ENCODE data around the gene TENM3.
A peak's percentile ranks its signal among the peaks of the same experiment; 100 is the strongest.

The TENM3 gene

DNA sequence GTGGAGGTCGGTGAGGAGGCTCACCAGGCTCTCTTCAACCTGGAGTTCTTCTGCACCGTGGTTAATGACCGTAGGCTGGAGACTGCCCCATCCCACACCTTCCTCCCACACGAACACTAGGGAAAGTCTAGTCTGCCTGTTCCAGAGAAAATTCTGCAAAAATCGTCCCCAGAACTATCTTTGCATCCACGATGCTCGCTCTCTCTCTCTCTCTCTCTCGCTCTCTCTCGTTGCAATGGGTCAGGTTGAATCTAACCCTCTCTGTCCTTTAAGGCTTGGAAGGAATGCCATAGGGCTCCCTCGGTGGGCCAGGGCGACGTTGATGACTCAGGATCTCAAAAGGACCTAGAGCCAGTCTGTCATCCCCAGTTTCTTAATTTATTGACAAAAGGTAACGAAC, 562.5 kb downstream of the TENM3 start:
- TF ChIP-seq, protein P1, sequence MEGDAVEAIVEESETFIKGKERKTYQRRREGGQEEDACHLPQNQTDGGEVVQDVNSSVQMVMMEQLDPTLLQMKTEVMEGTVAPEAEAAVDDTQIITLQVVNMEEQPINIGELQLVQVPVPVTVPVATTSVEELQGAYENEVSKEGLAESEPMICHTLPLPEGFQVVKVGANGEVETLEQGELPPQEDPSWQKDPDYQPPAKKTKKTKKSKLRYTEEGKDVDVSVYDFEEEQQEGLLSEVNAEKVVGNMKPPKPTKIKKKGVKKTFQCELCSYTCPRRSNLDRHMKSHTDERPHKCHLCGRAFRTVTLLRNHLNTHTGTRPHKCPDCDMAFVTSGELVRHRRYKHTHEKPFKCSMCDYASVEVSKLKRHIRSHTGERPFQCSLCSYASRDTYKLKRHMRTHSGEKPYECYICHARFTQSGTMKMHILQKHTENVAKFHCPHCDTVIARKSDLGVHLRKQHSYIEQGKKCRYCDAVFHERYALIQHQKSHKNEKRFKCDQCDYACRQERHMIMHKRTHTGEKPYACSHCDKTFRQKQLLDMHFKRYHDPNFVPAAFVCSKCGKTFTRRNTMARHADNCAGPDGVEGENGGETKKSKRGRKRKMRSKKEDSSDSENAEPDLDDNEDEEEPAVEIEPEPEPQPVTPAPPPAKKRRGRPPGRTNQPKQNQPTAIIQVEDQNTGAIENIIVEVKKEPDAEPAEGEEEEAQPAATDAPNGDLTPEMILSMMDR (conservative IDR thresholded peaks at IDR 0.05; ENCODE audit: low read depth): no peak
- CTCF ChIA-PET: interaction anchor here (0.6 kb wide), 5 partner anchors 264 to 1569 kb away, joined by 3 to 8 read pairs (median 4); no protein-coding TSS in a partner anchor
- POLR2A ChIA-PET (ENCODE audit: low non-redundant PET): no interaction called here
- DNase-seq (ENCODE audit: low spot score): no peak
- H3K27ac ChIP-seq: no peak overlapping the region

DNA sequence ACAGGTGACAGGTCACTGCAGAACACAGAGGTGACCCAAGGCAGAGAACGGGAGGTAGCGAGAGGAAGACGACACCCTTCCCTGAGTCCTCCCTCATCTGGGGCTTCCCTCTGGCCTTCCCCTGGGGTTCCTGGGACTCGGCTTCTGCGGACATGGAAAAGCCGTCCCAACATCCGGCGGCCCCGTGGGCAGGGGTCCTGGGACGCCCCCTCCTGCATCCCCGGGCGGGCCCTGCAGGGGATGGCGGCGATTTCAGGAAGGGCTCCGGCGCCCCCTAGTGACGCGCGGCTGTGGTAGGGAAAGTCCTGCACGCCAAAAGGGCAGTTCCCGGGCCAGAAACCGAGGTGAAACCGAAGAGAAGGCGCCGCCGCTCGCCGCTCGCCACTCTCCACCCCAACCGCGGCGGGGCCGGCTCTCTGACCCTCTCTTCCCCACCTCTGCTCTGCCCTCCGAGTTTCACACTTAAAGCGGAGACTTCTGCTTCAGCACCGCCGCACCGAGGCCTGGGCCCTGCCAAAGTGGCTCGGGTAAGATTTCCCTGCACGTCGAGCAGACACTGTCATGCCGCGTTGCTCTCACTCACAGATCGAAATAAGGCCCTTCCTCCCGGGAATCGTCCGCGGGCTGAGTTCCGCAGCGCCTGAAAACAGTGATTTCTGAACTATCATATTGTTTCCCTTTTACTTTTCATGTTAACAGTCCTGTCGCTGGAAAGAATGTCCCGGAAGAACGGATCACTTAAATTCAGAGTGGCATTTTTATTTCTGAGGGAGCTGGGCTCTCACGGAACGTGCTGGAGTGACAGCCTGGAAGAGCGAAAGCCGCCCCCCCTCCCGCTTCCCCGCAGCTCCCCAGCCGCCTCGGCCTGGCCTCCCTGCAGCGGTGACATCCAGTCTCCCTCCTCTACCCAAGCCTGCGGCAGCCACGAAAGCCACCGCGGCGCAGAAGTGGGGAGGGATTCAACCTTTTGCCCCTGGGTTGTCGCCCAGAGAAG, 563.4 kb downstream of the TENM3 start:
- peak; percentile 61 for DNase-seq (ENCODE audit: low spot score)
- POLR2A ChIA-PET (ENCODE audit: low non-redundant PET): no interaction called here
- TF ChIP-seq, protein P1 (conservative IDR thresholded peaks at IDR 0.05; ENCODE audit: low read depth): peak; percentile 91
- peak overlapping the region; percentile 50 for H3K27ac ChIP-seq
- CTCF ChIA-PET: interaction anchor here (0.6 to 0.7 kb wide), 8 partner anchors 237 to 1570 kb away, joined by 3 to 8 read pairs (median 4); no protein-coding TSS in a partner anchor

DNA sequence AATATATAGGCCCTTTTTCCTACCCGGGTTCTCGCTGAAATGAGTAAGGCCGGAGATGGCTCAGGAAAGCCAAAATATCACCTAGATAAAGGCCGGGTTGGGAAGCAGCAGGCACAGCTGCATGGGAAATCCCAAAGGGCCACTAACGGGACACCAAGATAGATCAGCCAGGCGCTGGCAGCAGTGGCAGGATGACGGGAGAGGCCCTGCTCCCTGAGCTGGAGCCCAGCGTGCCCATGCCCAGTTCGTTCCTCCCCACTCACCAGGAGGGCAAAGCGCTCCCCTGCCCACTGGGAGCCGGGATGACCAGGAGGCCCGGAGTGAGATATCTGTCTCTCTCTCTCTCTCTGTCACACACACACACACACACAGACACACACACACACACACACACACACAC, 564.1 kb downstream of the TENM3 start:
- ChIA-PET CTCF (interaction anchor here (0.6 to 0.7 kb wide), 3 partner anchors 238 to 1247 kb away, joined by 3 to 4 read pairs (median 3); no protein-coding TSS in a partner anchor), POLR2A (ENCODE audit: low non-redundant PET) (no interaction called here)
- TF ChIP-seq, protein P1 (conservative IDR thresholded peaks at IDR 0.05; ENCODE audit: low read depth): no peak
- DNase-seq (ENCODE audit: low spot score): no peak
- peak overlapping the region; percentile 57; the same call in 1 of the 2 replicates for H3K27ac ChIP-seq

DNA sequence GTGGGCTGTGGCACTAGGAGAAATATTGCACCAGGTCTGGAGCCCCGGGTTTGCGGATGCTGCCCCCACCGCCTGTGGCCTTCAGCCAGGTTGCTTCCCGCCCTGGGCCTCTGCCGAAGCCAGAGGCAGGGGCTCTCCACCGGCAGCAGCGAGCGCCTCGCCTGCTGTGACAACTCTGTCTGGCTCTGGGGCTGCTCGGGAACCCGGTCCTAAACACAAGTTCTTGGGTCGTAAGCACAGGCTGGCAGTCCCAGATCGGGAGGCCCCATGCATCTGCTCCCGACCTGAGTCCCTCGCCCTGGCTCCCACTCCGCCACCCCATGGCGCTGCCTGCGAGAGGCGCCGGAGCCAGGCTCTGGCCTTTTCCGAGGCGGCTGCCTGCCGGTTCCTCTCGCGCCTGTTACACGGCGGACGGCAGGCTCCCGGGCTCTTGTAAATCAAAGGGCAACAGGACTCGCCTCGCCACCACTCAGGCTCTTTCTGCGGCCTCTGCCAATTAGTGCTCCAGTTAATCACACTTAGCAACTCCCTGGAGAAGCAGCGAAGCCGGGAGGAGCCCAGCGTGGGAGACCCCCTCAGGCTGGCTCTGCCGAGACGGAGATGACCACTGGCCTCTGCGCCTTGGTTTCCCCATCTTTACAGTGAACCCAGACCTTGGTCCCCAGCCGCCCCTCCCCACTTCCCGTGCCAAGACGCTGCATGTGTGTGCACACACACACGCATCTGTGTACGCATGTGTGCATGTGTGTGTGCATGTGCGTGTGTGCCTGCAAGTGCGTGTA, 564.8 kb downstream of the TENM3 start:
- TF ChIP-seq, protein P1 (conservative IDR thresholded peaks at IDR 0.05; ENCODE audit: low read depth): no peak
- CTCF ChIA-PET: no interaction called here
- peak overlapping the region; percentile 57 for H3K27ac ChIP-seq
- DNase-seq (ENCODE audit: low spot score): no peak
- POLR2A ChIA-PET (ENCODE audit: low non-redundant PET): no interaction called here

DNA sequence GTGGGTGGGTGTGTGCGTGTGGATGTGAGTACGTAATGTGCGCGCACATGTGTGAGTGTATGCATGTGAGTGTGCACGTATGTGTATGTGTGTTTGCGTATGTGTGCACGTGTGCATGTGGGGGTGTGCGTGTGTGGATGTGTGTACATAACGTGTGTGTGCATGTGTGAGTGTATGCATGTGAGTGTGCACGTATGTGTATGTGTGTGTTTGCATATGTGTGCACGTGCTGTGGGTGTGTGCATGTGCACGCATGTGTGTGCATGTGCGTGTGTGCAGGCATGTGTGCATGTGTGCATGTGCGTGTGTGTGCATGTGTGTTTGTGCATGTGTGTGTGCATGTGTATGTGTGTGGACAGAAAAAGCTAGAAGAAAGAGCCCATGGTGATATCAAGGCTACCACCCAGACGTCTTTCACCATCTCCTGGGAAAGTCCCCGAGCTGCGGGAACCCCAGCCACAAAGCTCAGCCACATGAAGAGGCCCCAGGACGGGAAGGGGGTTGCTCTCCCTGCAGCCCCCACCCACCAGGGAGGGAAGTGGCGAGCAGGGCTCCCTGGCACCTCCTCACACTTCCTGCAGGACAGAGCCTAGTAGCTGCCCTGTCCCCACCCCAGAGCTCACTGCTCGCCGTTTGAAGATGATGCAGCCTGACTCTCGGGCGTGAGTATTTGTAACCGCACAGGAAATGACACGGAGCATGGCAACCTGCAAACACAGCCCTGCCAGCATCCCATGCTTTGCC, 565.6 kb downstream of the TENM3 start:
- peak; percentile 22 for DNase-seq (ENCODE audit: low spot score)
- ChIA-PET CTCF (interaction anchor here (0.6 kb wide), 2 partner anchors 44 to 127 kb away, joined by 3 read pairs; no protein-coding TSS in a partner anchor), POLR2A (ENCODE audit: low non-redundant PET) (no interaction called here)
- H3K27ac ChIP-seq: peak overlapping the region; percentile 57
- TF ChIP-seq, protein P1 (conservative IDR thresholded peaks at IDR 0.05; ENCODE audit: low read depth): no peak

Data from RWPE1 (cell line).